ENCODE results near the gene KRT8.

KRT8 gene

DNA sequence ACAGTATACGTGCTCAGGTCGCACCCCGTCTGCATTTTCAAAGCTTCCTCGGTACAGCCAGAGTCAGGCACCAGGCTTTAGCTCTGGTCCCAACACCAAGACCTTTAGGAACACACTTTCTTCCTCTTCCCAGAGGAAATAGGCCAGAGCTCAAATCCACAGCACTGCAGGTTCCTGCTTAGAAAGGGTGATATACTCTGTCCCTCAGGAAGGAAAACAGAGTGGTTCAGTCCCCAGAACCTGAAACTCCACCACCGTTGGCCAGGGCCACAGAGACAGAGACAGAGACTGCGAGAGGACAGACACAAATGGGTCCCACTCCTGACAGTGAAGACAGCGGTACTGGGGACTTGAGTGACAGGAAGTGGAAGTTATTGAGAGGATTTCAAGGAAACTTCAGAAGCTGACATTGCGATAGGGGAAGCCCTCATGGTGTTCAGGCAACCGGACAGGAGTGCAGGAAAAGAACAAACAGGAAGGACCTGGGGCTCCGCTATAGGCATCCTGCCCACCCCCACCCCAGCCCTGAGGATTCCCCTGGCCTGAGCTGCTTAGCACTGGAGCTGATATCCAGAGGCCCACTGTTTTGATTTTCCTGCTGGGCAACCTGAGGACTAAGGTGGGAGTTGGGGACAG, 5.5 kb upstream of the KRT8 start:
- TF ChIP-seq, protein P1, sequence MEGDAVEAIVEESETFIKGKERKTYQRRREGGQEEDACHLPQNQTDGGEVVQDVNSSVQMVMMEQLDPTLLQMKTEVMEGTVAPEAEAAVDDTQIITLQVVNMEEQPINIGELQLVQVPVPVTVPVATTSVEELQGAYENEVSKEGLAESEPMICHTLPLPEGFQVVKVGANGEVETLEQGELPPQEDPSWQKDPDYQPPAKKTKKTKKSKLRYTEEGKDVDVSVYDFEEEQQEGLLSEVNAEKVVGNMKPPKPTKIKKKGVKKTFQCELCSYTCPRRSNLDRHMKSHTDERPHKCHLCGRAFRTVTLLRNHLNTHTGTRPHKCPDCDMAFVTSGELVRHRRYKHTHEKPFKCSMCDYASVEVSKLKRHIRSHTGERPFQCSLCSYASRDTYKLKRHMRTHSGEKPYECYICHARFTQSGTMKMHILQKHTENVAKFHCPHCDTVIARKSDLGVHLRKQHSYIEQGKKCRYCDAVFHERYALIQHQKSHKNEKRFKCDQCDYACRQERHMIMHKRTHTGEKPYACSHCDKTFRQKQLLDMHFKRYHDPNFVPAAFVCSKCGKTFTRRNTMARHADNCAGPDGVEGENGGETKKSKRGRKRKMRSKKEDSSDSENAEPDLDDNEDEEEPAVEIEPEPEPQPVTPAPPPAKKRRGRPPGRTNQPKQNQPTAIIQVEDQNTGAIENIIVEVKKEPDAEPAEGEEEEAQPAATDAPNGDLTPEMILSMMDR (IDR thresholded peaks at IDR 0.05), result no peak
- no peak for DNase-seq (ENCODE audit: low spot score)
- H3K4me3 ChIP-seq, result no peak overlapping the region
- no peak overlapping the region for H3K27ac ChIP-seq

DNA sequence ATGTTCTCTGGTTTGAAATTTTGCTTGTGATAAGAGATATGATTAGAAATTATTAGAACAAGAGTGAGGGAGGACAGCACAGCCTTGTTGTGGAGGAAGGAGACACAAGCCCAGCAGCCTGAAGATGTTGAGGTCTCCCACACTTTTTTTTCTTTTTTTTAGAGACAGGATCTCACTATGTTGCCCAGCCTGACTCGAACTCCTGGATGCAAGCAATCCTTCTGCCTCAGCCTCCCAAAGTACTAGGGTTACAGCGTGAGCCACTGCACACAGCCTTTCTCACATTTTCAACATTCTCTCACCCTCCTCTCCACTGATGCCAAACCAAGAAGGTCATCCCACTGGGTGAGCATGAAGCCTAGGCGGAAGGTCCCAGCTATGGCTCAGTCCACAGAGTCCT, 4.9 kb upstream of the KRT8 start:
- H3K27ac ChIP-seq, result no peak overlapping the region
- no peak overlapping the region for H3K4me3 ChIP-seq
- TF ChIP-seq, protein P1 (IDR thresholded peaks at IDR 0.05), result no peak
- no peak for DNase-seq (ENCODE audit: low spot score)

DNA sequence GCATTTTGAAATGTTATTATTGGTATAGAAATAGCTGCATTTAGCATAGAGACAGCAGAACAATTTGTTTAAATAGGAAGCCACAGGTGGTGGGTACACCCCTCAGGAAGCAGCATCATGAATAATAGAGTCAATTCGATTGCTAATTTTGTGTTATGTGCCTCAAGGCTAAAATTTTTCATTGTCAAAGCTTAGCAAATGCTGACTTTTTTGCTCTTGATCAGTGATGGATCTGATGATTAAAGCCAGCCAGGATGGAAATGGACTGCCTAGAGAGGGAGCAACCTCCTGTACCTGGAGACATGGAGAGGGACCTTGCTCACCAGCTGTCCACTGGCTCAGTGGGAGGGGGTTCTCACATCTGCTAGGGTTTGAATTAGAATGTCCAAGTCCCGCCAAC, 4.5 kb upstream of the KRT8 start:
- H3K4me3 ChIP-seq, result no peak overlapping the region
- DNase-seq (ENCODE audit: low spot score), result no peak
- H3K27ac ChIP-seq, result no peak overlapping the region
- TF ChIP-seq, protein P1 (IDR thresholded peaks at IDR 0.05), result no peak

DNA sequence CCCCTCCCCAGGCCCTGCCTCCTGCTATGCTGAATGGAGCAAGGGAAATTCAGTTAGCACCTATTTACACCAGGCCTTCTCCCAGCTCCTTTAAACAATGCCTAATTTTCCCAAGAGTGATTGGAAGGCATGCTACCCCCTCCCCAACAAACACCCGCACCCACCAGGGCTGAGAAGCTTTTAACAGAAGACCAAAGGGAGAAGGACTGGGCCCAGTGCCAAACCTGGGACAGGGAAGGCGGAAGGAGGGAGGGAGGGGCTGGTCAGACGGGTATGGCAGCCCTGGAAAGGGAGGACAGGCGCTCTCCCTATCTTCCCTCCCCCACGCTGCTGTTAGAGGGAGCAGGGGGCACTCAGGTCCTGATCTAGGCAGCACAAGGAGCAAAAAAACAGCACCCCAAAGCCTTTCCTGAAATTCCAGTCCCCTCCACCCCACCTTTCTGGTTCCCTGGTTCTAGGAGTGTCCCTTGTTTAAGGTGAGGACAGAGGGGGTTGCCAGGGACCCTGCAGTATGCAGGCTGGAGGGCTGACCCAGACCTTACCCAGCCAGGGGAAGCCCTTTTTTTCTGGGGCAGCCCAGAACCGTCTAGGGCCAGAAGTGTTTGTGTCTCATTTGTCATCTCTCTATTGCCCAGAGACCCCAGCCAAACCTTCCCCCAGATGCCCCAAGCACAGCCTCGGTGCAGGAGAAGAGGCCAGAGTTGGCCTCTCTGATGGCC, 2.4 kb upstream of the KRT8 start:
- no peak for DNase-seq (ENCODE audit: low spot score)
- TF ChIP-seq, protein P1 (IDR thresholded peaks at IDR 0.05), result no peak
- no peak overlapping the region for H3K4me3 ChIP-seq
- H3K27ac ChIP-seq, result peak overlapping the region in 1 of 2 donors; percentile 22

DNA sequence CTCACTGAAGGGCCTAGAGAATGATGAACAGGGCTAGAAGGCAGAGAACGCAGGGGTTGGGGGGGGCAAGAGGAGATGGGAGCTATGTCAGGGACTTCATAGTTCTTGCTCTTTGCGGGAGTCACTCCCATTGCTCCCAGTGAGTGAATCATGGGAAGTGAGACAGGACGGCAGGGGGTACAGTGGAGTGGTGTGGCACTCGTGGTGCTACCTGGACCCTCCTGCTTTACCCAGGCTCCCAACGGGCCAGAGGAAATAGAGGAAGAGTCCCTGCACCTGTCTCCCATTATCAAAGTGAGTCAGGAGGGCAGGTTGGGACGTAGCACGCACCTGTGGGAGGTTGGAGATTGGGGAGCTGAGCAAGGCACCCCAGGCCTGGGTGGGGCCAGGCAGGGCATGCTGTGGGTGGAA, 1.3 kb upstream of the KRT8 start:
- no peak overlapping the region for H3K27ac ChIP-seq
- no peak for DNase-seq (ENCODE audit: low spot score)
- TF ChIP-seq, protein P1 (IDR thresholded peaks at IDR 0.05), result no peak
- H3K4me3 ChIP-seq, result no peak overlapping the region

DNA sequence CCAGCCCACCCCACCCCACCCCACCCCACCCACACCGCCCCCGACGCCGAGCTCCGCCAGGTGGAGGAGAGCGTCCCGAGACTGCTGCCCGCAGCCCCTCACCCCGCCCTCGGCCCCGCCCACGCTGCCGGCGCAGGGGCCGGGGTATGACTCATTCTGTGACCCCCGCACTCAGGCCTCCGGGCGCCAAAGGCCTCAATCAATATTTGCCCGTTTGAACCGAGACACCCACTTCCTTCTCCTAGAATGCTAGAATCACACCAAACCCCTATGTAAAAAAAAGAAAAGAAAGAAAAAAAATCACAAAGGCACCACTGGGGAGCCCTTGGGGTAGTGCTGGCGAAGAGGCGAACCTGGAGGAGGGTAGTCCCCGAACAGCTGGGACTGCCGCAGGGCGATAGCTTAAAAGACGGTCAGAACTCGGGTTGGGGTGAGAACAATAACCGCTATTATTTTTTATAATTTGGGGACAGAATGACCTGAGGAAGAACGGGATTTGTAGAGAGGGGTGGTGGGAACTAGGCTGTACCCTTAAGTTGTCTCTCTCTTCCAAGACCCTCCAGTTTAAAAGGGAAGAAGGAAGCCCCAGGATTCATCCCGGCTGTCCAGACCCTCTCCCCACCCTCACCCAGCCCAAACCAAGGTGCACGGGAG, 894 bp downstream of the KRT8 start:
- Histone ChIP-seq H3K4me3 (peak overlapping the region; percentile 69), H3K27ac (peak overlapping the region; percentile 43 to 82)

More for the DNA sequence above, 894 bp downstream of the KRT8 start:
- no peak for DNase-seq (ENCODE audit: low spot score)
- TF ChIP-seq, protein P1 (IDR thresholded peaks at IDR 0.05), result no peak

Measured in coronary artery (tissue), 2 donors.